Loucy (cell line): ENCODE results near the gene PEX5L.
A peak's percentile ranks its signal among the peaks of the same experiment; 100 is the strongest.

Experiments used
- H2AFZ ChIP-seq: fragments of 200-600 bp; sonication (generic); 2 replicates; pipeline ENCODE4 v1.6.0; 2016; ENCODE audit warnings: antibody characterized with exemption, mild to moderate bottlenecking, low read length, moderate library complexity
- H3F3A ChIP-seq: fragments of 200-600 bp; 2 replicates; pipeline ENCODE4 v1.6.0; 2016; ENCODE audit warnings: antibody characterized with exemption, low read depth, mild to moderate bottlenecking
- H3K27me3 ChIP-seq: fragments of 200-600 bp; sonication (generic); 2 replicates; pipeline ENCODE4 v1.6.1; 2014; ENCODE audit warnings: low read length, mild to moderate bottlenecking; ENCODE audit not compliant: insufficient read depth, poor library complexity, severe bottlenecking
- H3K36me3 ChIP-seq: fragments of 200-600 bp; sonication (generic); 2 replicates; pipeline ENCODE4 v1.6.1; 2016; ENCODE audit warnings: low read length; ENCODE audit not compliant: insufficient read depth
- H3K4me1 ChIP-seq: fragments of 200-600 bp; sonication (generic); 2 replicates; pipeline ENCODE4 v1.5.1; 2014; ENCODE audit warnings: low read length, mild to moderate bottlenecking; ENCODE audit not compliant: insufficient read depth, poor library complexity, severe bottlenecking
- H3K4me2 ChIP-seq: fragments of 200-600 bp; sonication (generic); 2 replicates; pipeline ENCODE4 v1.6.0; 2014; ENCODE audit warnings: antibody characterized with exemption, low read length, low read depth, mild to moderate bottlenecking; ENCODE audit not compliant: poor library complexity, severe bottlenecking
- H3K4me3 ChIP-seq: fragments of 200-600 bp; sonication (generic); 2 replicates; pipeline ENCODE4 v1.5.1; 2014; ENCODE audit warnings: low read length, mild to moderate bottlenecking, mixed read lengths; ENCODE audit not compliant: poor library complexity, severe bottlenecking
- H3K79me2 ChIP-seq: fragments of 200-600 bp; sonication (generic); 2 replicates; pipeline ENCODE4 v1.6.1; 2014; ENCODE audit warnings: low read length; ENCODE audit not compliant: insufficient read depth
- H3K9ac ChIP-seq: fragments of 200-600 bp; sonication (generic); 2 replicates; pipeline ENCODE4 v1.6.0; 2014; ENCODE audit warnings: mild to moderate bottlenecking, low read depth, low read length, moderate library complexity; ENCODE audit not compliant: poor library complexity, severe bottlenecking
- H3K9me2 ChIP-seq: fragments of 200-600 bp; sonication (generic); replicated peaks from 2 replicates; pipeline ENCODE4 v1.6.1; 2016; ENCODE audit warnings: low read depth, low read length, mixed read lengths
- H3K9me3 ChIP-seq: fragments of 200-600 bp; sonication (generic); 2 replicates; pipeline ENCODE4 v1.6.1; 2014; ENCODE audit warnings: mild to moderate bottlenecking, antibody characterized with exemption, low read length, low read depth; ENCODE audit not compliant: insufficient read depth
- H4K20me1 ChIP-seq: fragments of 200-600 bp; sonication (generic); 2 replicates; pipeline ENCODE4 v1.6.0; 2014; ENCODE audit warnings: antibody characterized with exemption, low read length, mild to moderate bottlenecking; ENCODE audit not compliant: insufficient read depth, poor library complexity, severe bottlenecking
- EZH2phosphoT487 ChIP-seq: fragments of 200-600 bp; IDR thresholded peaks from 2 replicates; pipeline ENCODE4 v1.6.1; 2018; ENCODE audit warnings: antibody characterized with exemption, mild to moderate bottlenecking, moderate library complexity, borderline replicate concordance
- TF ChIP-seq, protein P1 (sequence below): fragments of 200-600 bp; sonication (generic); conservative IDR thresholded peaks from 2 replicates; pipeline ENCODE4 v1.5.1; 2014; ENCODE audit warnings: mild to moderate bottlenecking, antibody characterized with exemption, low read length

Gene PEX5L, protein sequence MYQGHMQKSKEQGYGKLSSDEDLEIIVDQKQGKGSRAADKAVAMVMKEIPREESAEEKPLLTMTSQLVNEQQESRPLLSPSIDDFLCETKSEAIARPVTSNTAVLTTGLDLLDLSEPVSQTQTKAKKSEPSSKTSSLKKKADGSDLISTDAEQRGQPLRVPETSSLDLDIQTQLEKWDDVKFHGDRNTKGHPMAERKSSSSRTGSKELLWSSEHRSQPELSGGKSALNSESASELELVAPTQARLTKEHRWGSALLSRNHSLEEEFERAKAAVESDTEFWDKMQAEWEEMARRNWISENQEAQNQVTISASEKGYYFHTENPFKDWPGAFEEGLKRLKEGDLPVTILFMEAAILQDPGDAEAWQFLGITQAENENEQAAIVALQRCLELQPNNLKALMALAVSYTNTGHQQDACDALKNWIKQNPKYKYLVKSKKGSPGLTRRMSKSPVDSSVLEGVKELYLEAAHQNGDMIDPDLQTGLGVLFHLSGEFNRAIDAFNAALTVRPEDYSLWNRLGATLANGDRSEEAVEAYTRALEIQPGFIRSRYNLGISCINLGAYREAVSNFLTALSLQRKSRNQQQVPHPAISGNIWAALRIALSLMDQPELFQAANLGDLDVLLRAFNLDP

GRCh38 chr3:180036671-180037455 lies at the start of gene PEX5L:
PEX5L (minus strand) TSS chr3:180036937; CDS start chr3:180036599, 338 bp downstream.
- H3K36me3 ChIP-seq = no peaks in the 10 kb centered on the region
- H3K4me2 ChIP-seq = peak within 1 kb of the TSS; percentile 79
- no peak for TF ChIP-seq EZH2phosphoT487
- TF ChIP-seq, protein P1, sequence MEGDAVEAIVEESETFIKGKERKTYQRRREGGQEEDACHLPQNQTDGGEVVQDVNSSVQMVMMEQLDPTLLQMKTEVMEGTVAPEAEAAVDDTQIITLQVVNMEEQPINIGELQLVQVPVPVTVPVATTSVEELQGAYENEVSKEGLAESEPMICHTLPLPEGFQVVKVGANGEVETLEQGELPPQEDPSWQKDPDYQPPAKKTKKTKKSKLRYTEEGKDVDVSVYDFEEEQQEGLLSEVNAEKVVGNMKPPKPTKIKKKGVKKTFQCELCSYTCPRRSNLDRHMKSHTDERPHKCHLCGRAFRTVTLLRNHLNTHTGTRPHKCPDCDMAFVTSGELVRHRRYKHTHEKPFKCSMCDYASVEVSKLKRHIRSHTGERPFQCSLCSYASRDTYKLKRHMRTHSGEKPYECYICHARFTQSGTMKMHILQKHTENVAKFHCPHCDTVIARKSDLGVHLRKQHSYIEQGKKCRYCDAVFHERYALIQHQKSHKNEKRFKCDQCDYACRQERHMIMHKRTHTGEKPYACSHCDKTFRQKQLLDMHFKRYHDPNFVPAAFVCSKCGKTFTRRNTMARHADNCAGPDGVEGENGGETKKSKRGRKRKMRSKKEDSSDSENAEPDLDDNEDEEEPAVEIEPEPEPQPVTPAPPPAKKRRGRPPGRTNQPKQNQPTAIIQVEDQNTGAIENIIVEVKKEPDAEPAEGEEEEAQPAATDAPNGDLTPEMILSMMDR = no peak
- no peaks in the 10 kb centered on the region for H3K9me3 ChIP-seq
- no peaks in the 10 kb centered on the region for H3F3A ChIP-seq
- peak within 1 kb of the TSS; percentile 69 for H3K4me3 ChIP-seq
- no peaks in the 10 kb centered on the region for H3K27me3 ChIP-seq
- no peaks in the 10 kb centered on the region for H3K9me2 ChIP-seq
- H4K20me1 ChIP-seq = no peaks in the 10 kb centered on the region
- H3K4me1 ChIP-seq = peaks cover 6% of the 10 kb centered on the region
- H3K9ac ChIP-seq = no peak within 1 kb of the TSS
- H2AFZ ChIP-seq = peak within 1 kb of the TSS; percentile 44; the same call in 1 of the 2 replicates
- H3K79me2 ChIP-seq = no peaks in the 10 kb centered on the region

GRCh38 chr3:180085122-180085710 lies 48.5 kb upstream of the PEX5L start:
- H4K20me1 ChIP-seq = no peaks in the 10 kb centered on the region
- no peak overlapping the region for H3K4me3 ChIP-seq
- no peak overlapping the region for H3K4me2 ChIP-seq
- H3F3A ChIP-seq = no peaks in the 10 kb centered on the region
- no peaks in the 10 kb centered on the region for H3K79me2 ChIP-seq
- H3K9ac ChIP-seq = no peak overlapping the region
- no peaks in the 10 kb centered on the region for H3K9me3 ChIP-seq
- no peaks in the 10 kb centered on the region for H3K9me2 ChIP-seq
- no peaks in the 10 kb centered on the region for H3K4me1 ChIP-seq
- TF ChIP-seq EZH2phosphoT487 = no peak
- TF ChIP-seq, protein P1 = peak; percentile 49
- no peaks in the 10 kb centered on the region for H3K36me3 ChIP-seq
- H3K27me3 ChIP-seq = no peaks in the 10 kb centered on the region
- H2AFZ ChIP-seq = no peak overlapping the region

DNA sequence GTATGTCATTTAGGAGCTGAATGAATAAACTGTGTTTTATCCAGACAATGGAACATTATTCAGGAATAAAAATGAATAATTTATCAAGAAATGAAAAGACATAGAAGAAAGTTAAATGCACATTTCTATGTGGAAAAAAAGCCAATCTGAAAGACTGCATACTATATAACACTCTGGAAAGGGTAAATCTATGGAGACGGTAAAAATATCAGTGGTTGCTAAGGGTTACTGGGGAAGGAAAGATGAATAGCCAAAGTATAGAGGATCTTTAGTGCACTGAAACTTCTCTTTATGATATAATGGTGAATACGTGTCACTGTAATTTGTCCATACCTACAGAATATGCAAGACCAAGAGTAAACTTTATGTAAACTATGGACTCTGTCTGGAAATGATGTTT lies 46.0 kb upstream of the PEX5L start:
- no peak overlapping the region for H3K4me2 ChIP-seq
- no peaks in the 10 kb centered on the region for H3K9me2 ChIP-seq
- no peaks in the 10 kb centered on the region for H3K27me3 ChIP-seq
- no peak overlapping the region for H3K4me3 ChIP-seq
- no peaks in the 10 kb centered on the region for H3F3A ChIP-seq
- TF ChIP-seq, protein P1 = no peak
- TF ChIP-seq EZH2phosphoT487 = no peak
- no peaks in the 10 kb centered on the region for H3K36me3 ChIP-seq
- no peak overlapping the region for H2AFZ ChIP-seq
- H3K9ac ChIP-seq = no peak overlapping the region
- no peaks in the 10 kb centered on the region for H3K9me3 ChIP-seq
- no peaks in the 10 kb centered on the region for H3K79me2 ChIP-seq
- H3K4me1 ChIP-seq = no peaks in the 10 kb centered on the region
- no peaks in the 10 kb centered on the region for H4K20me1 ChIP-seq
